Fibroblast of peridontal ligament (primary cell): ENCODE measurements around the gene EIF4E1B.

Experiments
- DNase-seq: peaks from one replicate; pipeline ENCODE4 v3.0.0-alpha.2; 2010; ENCODE audit errors: extremely low read depth

The EIF4E1B gene

DNA sequence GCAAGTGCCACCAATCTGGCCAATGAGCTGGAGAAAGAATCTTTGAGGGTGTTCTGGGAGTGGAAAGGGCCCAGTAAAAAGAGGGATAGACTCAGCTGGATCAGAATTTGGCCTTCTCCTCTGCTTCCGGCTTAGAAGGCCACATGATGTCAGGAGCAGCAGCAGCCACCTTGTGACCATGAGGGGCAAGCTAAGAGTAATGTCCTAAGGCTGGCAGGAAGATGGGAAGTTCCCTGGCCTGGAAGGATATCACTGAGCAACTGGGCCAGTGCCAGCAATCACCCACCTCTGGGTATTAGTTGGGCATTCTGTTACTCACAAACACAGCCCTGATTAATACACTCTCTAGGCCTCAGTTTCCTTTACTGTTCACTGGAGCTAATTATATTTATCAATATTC, 61.0 kb downstream of the EIF4E1B start:
- DNase-seq, result no peak

DNA sequence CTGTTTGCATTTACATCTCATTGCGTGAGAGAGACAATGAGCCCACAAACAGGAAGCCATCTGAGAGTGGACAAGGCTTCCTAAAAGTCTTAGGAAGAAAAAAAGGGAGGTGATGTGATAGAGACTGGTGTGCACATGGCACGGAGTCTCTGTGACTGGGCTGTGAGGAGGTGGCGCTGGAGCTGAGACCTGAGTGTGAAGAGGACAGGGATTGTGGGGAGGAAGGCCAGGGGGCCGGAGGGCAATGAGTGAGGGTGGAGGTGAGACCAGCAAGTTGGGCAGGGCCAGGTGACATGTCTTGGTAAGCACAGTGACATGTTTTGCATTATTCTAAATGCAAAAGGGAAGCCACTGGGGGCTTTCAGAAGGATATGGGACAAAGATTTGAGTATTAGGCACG, 61.9 kb downstream of the EIF4E1B start:
- no peak for DNase-seq

GRCh38 chr5:176692839-176693476, 62.5 kb downstream of the EIF4E1B start:
- DNase-seq, result no peak

DNA sequence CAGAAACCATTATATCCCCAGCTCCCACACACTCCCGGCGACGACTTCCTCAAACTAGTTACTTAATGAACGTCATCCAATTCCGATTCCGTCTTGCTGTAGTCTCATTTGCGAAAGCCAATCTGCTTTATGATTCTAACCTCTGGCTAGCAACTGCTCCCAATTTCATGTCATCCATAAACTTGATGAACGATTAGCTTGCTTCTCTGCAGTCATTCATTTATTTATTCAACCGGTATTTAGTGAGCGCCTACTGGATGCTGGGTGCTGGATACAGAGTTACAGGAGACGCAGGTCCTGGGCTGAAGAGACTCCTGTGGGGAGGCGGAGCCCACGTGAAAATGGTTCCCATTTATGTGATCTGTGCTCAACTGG, 63.0 kb downstream of the EIF4E1B start:
- DNase-seq, result no peak

DNA sequence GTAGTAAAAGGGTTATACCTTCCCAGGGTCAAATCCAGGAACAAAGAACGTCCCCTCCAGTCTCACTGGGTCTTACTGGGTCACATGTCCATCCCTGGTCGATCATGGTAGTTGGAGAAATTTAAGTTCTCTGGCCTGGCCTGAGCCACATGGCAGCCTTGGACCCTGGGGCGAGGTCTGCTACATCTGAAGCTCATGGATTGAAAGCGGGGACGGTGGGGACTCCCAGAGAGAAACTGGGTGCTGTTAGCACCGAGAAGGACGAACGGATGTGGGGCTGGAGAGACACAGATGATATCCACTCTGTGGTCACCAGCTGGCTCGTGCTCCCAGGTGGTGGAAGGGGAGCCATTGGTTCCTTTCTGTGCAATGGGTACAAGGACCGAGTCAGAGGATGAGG, 63.7 kb downstream of the EIF4E1B start:
- DNase-seq, result no peak

DNA sequence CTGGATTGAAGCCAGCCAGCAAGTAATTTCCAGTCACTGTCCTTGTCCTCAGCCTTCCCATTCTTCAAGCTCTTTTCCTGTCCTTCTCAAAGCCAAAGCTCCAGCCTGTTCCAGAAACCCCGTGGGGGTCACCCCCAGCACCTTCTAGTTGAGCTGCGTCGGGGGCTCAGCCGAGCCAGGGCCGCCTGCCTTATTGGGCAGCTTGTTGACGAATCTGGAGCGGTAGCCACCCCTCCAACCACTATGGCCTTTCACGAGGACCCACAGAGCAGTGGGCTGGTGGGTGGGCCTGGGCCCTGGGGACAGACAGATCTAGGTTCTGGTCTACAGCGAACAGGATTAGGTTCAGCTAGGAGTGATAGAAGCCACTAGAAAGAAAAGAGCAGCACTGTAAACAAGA, 64.2 kb downstream of the EIF4E1B start:
- no peak for DNase-seq

GRCh38 chr5:176695073-176695472, 64.6 kb downstream of the EIF4E1B start:
- no peak for DNase-seq
